ENCODE data around the gene COL27A1. TPM values are rescaled to one million over a fixed set of nuclear protein-coding genes. Genes with fewer than 3 reads are reported as not detected.

Gene COL27A1
- total RNA-seq, 2 experiments from 2014 or later: 7.0 to 10.6 TPM

Small RNA genes lying within 50 kb of the gene (microRNA-seq; reads per million reads assigned to microRNA genes)
- gene MIR455 (ENCODE audit: borderline microRNAs expressed, borderline replicate concordance): 398 reads per million, percentile 76 among the genes with 10 or more reads in this experiment

Other genes starting within 250 kb of the COL27A1 start
- not detected for gene AMBP, start 77.2 kb upstream of the COL27A1 start, total RNA-seq
- gene KIF12, start 56.2 kb upstream of the COL27A1 start, total RNA-seq: not detected
- not detected for gene ORM1, start 167.6 kb downstream of the COL27A1 start, total RNA-seq
- gene ORM2, start 174.3 kb downstream of the COL27A1 start, total RNA-seq: not detected
- gene AKNA, start 232.4 kb downstream of the COL27A1 start, total RNA-seq: 100 to 1,000 TPM; 107 to 118 TPM

All from activated naive CD4-positive, alpha-beta T cell treated with anti-CD3 and anti-CD28 coated beads for 36 hours (primary cell).